HG03097 (cell line): ENCODE results near the gene RAD9A.
A peak's percentile ranks its signal among the peaks of the same experiment; 100 is the strongest.
"Not testable (repeated sequence)": the region's sequence is repeated elsewhere in the genome, so short reads cannot be mapped to it uniquely, and the experiment has no call there.

Source experiments
- ATAC-seq: cut with Tn5 transposase; IDR thresholded peaks from one replicate; pipeline ENCODE4 v1.9.1; 2021; ENCODE audit not compliant: unreplicated experiment, low FRiP score

RAD9A gene

GRCh38 chr11:67421430-67422031, 29.7 kb downstream of the RAD9A start:
- no peak for ATAC-seq

GRCh38 chr11:67422891-67423290, 31.1 kb downstream of the RAD9A start:
- no peak for ATAC-seq

GRCh38 chr11:67423466-67423865, 31.7 kb downstream of the RAD9A start:
- ATAC-seq, result no peak

- no peak for ATAC-seq
These were observed 32.3 kb downstream of the RAD9A start for GRCh38 chr11:67423891-67424613.

- not testable (repeated sequence) for ATAC-seq
These were observed 35.6 kb downstream of the RAD9A start for GRCh38 chr11:67427364-67427859.

GRCh38 chr11:67428052-67429001, 36.5 kb downstream of the RAD9A start, which contains the start of gene RPS6KB2:
Gene RPS6KB2 (plus strand): TSS chr11:67428494. CDS start chr11:67428546, 52 bp downstream.
- ATAC-seq, result peak; percentile 84

GRCh38 chr11:67429038-67429668, 37.4 kb downstream of the RAD9A start:
- no peak for ATAC-seq

GRCh38 chr11:67429722-67430121, 37.9 kb downstream of the RAD9A start:
- no peak for ATAC-seq

- no peak for ATAC-seq
These were observed 39.8 kb downstream of the RAD9A start for GRCh38 chr11:67431346-67432249.

GRCh38 chr11:67432655-67433349, 41.0 kb downstream of the RAD9A start:
- ATAC-seq, result no peak

GRCh38 chr11:67433536-67434394, 42.0 kb downstream of the RAD9A start:
- no peak for ATAC-seq

GRCh38 chr11:67434395-67434881, 42.7 kb downstream of the RAD9A start:
- no peak for ATAC-seq

GRCh38 chr11:67435031-67435726, 43.4 kb downstream of the RAD9A start:
- no peak for ATAC-seq

GRCh38 chr11:67435727-67436458, 44.1 kb downstream of the RAD9A start:
- ATAC-seq, result no peak

- ATAC-seq, result no peak
These were observed 44.8 kb downstream of the RAD9A start for GRCh38 chr11:67436459-67437081.
